WI38 (cell line): ENCODE measurements around the gene ZNF835.

Experiments used
- H3K4me3 ChIP-seq: 2 replicates; pipeline ENCODE4 v1.5.1; 2011; ENCODE audit warnings: low read depth, mild to moderate bottlenecking, control low read depth, low read length
- TF ChIP-seq, protein P1 (sequence below): IDR thresholded peaks from 2 replicates; pipeline ENCODE4 v1.5.1; 2012; ENCODE audit warnings: low read depth, mild to moderate bottlenecking, control low read depth, low read length

Gene ZNF835

DNA sequence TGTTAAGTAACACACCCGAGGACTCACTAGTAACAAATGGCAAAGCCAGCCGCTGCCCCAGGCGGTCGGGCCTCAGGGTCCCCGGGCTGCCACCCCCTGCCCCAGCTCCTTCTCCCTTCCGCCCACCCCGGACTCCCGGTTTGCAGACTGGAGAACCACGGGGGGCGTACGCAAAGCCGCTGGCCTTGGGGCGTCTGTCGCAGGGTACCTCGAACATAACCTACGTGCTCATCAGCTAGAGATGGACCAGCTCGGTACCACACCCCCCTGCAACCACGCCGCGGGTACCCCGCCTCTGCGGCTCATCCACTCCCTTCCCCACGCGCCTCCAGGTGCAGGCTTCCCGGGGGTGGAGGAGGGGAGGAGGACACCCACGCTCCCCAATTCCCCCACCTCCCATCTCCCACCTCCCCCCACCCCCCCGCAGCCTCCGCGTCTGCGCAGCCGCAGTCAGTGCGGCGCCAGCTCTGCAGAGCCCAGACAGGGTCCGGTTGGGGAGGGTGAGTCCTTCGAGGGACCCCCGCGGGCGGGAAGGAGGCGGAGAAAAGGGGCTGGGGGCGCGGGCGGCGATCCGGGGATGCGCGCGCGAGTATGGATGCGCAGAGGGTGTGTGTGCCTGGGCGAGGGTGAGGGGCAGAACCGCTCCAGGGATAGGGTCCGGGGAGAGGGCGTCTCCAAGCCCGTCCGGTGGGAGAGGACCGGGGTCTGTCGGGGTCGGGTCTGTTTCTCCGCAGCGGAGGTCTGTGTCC, 28.7 kb downstream of the ZNF835 start, which contains the start of gene SMIM17:
TSS of gene SMIM17 (plus strand) at position 449 of the 749 bp plus-strand sequence. CDS start 2,509 bp downstream, outside the sequence.
- no peak within 1 kb of the TSS for H3K4me3 ChIP-seq
- TF ChIP-seq, protein P1, sequence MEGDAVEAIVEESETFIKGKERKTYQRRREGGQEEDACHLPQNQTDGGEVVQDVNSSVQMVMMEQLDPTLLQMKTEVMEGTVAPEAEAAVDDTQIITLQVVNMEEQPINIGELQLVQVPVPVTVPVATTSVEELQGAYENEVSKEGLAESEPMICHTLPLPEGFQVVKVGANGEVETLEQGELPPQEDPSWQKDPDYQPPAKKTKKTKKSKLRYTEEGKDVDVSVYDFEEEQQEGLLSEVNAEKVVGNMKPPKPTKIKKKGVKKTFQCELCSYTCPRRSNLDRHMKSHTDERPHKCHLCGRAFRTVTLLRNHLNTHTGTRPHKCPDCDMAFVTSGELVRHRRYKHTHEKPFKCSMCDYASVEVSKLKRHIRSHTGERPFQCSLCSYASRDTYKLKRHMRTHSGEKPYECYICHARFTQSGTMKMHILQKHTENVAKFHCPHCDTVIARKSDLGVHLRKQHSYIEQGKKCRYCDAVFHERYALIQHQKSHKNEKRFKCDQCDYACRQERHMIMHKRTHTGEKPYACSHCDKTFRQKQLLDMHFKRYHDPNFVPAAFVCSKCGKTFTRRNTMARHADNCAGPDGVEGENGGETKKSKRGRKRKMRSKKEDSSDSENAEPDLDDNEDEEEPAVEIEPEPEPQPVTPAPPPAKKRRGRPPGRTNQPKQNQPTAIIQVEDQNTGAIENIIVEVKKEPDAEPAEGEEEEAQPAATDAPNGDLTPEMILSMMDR: no peak

DNA sequence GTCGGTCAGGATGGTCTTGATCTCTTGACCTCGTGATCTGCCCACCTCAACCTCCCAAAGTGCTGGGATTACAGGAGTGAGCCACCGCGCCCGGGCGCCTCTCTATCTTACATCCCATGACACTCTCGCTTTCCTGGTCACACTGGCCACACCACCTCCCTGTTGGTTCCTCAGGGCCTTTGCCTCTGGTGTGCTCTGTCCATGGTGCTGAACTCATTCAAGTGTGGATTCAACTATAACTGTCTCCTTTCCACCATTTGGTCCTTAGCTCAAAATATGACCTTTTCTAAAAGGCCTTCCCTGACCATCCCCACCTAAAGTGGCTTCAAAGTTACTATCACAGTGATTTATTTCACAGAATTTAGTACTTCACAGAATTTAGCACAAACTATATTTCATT, 32.3 kb downstream of the ZNF835 start:
- no peak overlapping the region for H3K4me3 ChIP-seq
- TF ChIP-seq, protein P1: no peak

DNA sequence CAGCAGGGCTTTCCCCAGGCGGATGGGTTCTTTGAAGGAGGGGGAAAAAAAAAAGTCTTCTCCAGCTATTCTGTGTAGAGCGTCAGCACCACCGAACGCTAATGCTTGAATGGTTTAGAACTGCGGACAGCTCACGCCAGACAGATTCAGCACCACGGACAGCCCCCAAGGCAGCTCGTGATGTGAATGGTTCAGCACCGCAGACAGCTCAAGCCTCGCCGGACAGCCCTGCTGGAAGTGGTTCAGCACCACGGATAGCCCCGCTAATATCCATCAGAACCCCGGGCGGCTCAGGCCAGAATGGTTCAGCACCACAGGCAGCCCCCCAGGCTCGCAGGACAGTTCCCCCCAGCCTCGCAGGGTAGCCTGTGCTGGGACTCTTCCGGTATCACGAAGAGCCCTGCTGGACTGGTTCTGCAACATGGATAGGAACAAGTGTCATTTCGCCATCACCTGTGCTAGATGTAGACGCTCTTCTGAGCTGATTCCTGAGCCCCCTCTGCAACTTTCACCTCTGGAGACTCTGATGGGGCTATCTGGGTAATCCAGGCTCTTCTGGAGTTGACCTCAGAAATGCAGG, 33.5 kb downstream of the ZNF835 start:
- TF ChIP-seq, protein P1: no peak
- H3K4me3 ChIP-seq: no peak overlapping the region

DNA sequence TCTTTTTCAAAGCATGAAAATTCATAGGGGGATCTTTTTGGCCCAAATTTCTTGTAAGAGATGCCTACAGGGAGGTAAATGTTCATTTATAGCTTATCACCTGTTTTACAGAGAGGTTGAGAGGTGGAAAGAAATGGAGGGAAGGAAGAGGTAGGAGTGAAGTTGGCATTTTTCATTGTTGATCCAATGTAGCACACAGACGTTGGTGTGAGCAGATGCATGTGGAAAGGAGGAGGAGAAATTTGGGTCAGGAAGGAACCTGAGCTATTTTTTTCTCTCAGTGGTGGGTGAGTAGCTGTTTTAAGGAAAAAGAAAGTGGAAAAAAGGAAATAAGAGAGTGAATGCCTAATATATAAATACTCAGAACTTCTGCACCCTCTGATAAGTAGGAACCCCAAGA, 38.5 kb downstream of the ZNF835 start:
- TF ChIP-seq, protein P1: no peak
- H3K4me3 ChIP-seq: no peak overlapping the region

DNA sequence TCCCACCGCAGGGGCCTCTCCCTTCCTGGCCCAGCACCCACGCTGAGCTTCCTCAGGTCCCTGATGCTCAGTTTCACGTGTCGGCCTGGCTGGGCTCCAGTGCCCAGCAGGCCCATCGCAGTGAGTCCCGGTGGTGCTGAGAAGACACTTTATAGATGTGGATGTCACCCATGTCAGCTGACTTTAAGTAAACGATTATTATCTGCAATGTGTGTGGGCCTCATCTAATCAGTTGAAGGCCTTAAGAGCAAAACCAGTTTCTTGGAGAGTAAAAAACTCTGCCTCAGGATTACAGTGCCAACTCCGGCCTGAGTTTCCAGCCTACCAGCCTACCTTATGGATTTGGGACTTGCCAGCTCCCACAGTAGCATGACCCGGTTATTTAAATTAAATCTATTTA, 45.8 kb downstream of the ZNF835 start:
- TF ChIP-seq, protein P1: no peak
- no peak overlapping the region for H3K4me3 ChIP-seq

DNA sequence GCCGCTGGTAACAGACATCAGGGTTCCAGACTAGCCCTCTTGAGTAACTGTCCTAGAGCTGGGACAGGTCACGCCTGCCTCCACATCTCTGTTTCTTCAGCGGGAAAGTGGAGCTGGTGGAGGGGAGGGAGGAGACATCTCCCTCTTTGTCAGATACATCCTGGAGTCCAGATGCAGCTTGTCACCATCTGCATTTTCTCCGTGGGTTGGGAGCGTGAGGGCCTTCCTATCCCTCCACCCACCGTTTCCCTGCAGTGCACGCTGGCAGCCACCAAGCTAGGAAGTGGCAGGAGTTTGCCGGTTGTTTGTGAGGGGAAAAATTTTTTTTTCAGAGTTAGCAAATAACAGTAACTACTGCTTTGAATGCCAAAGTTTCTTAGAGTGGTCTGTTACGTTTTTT, 48.6 kb downstream of the ZNF835 start:
- H3K4me3 ChIP-seq: no peak overlapping the region
- TF ChIP-seq, protein P1: no peak

DNA sequence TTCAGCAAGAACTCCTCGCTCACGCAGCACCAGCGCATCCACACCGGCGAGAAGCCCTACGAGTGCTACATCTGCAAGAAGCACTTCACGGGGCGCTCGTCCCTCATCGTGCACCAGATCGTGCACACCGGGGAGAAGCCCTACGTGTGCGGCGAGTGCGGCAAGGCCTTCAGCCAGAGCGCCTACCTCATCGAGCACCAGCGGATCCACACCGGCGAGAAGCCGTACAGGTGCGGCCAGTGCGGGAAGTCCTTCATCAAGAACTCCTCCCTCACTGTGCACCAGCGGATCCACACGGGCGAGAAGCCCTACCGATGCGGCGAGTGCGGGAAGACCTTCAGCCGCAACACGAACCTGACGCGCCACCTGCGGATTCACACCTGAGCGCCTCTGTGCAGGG, 49.2 kb downstream of the ZNF835 start:
- no peak overlapping the region for H3K4me3 ChIP-seq
- TF ChIP-seq, protein P1: no peak
